GM18951 (cell line): ENCODE data around the gene KREMEN1.

Source experiments
- POLR2A ChIP-seq: IDR thresholded peaks from 4 replicates; pipeline ENCODE4 v1.6.1; 2011; ENCODE audit warnings: mild to moderate bottlenecking; ENCODE audit not compliant: insufficient read length, insufficient read depth; ENCODE audit errors: extremely low read depth
- in situ Hi-C: fragments of 300-500 bp; cut with MboI; formaldehyde crosslinking; loops from one replicate; pipeline ENCODE4 v1.12.0; 2022; ENCODE audit warnings: low sequenced_read_pairs, mixed read lengths, inconsistent platforms; ENCODE audit not compliant: unreplicated experiment

KREMEN1 gene

DNA sequence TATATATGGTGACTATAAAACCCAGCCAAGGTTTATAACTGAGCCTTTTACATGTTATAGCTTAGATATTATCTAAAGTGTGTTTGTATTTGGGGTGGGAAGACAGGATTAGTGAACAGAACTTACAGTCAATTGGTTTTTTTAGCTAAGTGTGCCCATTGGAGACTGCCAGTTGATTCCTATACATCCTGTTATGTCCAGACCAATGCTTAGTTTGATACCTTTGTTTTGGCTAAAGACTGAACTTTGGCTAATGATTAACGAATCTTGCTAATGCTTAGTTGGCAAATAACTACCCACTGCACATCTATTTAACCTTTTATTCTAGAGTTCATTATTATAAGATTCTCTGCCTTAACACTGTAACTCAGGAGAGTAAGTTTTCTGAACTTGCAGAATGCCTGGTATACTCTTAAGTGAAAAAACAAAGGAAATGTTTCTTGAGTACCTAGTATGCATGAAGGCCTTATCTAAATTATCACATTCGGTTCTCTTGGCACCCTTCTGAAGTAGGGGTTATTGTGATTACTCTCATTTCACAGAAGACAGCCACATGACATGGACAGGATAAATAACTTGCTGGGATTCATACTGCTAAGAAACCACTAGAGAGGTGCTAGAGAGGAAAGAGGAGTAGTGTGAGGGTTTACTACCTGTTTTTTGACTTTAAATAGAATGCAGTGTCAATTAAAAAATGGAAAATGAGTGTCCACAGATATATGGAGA lies 54.0 kb downstream of the KREMEN1 start:
- in situ Hi-C loops = no loop called here
- no peak for TF ChIP-seq POLR2A

DNA sequence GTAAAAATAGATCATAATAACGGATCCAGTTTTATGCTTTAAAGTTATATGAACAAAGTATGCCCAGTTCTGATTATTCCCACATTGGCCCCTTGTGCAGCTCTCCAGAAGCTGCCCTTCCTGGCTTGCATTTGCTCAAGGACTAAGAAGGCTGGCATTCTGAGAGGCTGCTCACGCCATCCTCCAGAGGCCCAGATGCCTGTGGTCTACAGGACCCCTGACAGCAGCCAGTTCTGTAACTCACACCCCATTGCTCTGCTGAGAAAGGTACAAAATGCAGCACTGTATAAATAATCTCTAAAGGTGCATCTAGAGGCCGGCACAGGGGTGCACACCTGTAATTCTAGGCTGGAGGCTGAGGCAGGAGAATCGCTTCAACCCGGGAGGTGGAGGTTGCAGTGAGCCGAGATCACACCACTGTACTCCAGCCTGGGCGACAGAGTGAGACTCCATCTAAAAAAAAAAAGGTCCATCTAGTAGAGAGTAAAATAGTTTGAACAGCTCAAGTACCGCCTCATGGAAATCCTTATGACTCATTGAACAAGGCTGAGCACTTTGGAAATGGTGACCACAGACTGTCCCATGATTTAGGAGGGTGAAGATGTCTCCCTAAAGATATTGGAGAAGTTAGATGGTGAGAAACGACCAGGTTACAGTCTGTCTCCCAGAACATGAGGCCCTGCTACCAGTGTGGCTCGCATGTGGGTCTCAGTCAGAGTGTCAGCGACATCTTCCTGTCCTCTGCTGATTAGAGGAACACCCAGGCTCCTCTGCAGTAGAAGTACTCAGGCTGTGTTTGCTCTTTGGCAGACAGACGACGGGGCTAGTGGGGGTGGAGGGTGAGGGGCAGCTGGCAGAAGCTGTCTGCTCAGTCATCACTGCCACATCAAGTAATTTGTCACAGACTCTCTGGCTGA lies 56.3 kb downstream of the KREMEN1 start:
- no peak for TF ChIP-seq POLR2A
- in situ Hi-C loops = no loop called here

DNA sequence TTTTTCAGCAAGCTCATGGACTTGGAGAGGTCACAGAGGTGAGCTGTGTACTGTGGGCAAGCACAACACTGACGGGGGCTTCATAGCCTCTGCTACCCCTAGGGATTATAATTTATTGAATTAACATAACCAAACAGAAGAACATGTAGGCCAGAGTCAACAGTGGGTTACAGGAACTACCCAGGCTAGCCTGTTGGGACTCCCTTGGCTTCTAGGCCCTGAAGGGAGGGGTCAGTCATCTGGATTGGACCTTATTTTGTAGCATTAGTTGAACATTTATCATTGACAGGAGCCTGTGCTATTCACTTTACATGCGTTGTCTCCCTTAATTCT lies 56.9 kb downstream of the KREMEN1 start:
- in situ Hi-C loops = no loop called here

DNA sequence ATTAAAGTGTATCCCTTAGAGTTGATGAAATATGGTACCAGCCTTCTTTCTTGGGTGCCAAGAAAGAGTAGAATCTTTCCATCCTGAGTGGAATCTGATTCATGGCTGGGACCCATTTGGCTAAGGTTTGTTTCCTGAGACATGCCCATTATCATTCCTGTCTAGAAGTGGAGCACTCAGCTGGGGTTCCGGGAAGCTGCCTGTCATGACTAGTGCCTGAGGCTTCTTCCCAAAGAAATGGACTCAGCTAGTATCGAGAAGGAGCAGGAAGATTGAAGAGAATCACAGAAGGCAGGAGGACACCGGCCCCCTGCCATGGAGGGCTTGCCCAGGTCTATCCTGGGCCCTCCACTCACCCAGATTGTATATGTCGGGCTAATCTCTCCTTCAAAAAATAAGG lies 57.6 kb downstream of the KREMEN1 start:
- TF ChIP-seq POLR2A = no peak
- in situ Hi-C loops = no loop called here

More for the DNA sequence above, 56.9 kb downstream of the KREMEN1 start:
- no peak for TF ChIP-seq POLR2A

DNA sequence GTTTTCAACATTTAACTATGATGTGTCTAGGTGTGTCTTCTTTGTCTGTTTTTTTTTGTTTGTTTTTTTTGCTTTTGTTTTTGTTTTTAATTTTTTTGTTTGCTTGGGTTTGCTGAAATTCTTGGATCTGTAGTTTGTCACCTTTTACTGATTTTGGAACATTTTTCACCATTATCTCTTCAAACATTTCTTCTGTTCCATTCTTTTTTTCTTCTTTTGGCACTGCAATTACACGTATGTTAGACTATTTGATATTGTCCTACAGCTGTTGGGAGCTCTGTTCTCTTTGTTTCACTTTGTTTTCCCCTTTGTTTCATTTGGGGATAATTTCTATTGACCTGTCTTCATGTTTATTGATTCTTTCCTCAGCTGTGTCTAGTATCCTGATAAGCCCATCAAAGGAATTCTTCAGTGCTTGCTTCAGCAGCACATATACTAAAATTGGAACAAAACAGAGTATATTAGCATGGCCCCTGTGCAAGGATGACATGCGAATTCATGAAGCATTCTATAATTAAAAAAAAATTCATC lies 60.8 kb downstream of the KREMEN1 start:
- in situ Hi-C loops = no loop called here
- TF ChIP-seq POLR2A = no peak

DNA sequence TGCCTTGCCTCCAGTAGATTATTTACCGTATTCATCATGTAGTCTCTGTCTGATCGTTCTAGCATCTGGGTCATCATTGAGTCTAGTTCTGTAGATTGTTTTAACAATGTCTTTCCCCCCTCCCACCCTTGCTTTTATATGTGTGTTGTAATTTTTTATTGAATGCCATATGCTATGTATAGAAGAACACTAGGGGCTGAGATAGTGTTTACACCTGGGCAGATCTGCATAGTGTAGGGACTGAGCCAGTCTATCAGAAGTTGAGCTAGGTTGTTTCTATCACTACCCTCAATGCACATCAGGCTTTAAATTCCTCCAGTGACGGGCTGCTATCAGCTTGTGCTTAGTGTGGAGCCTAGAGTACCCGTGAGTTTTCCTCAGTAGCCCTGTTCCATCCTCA lies 61.6 kb downstream of the KREMEN1 start:
- TF ChIP-seq POLR2A = no peak
- in situ Hi-C loops = no loop called here

DNA sequence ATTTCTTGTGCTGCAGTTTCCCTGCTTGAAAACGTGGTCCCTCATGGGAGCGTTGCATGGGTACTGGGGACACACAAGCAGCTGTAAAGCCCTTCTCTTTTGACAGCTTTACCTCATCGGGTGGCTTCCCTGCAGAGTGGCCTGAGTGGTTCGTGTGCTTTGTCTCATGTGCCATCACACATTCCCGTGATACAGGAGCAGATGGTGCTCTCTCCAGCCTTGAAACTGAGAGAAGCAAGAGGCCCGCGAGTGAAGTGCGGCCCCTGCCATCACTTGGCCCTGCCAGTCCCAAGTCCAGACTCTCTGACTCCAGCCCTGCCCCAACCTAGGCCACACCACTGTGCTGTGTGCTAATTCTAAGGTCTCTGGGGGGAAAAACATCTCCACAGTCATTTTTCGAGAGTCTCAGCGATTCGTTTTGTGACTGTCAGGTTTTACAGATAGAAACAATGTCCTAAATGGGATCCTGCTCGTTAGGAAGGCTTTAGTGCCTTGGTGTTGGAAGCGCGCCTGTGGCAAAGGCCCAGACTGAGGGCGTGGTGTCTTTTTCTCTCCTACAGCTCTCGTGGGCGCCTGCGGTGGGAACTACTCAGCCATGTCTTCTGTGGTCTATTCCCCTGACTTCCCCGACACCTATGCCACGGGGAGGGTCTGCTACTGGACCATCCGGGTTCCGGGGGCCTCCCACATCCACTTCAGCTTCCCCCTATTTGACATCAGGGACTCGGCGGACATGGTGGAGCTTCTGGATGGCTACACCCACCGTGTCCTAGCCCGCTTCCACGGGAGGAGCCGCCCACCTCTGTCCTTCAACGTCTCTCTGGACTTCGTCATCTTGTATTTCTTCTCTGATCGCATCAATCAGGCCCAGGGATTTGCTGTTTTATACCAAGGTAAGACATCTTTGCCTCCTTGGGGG lies 64.2 kb downstream of the KREMEN1 start:
- in situ Hi-C loops = no loop called here

DNA sequence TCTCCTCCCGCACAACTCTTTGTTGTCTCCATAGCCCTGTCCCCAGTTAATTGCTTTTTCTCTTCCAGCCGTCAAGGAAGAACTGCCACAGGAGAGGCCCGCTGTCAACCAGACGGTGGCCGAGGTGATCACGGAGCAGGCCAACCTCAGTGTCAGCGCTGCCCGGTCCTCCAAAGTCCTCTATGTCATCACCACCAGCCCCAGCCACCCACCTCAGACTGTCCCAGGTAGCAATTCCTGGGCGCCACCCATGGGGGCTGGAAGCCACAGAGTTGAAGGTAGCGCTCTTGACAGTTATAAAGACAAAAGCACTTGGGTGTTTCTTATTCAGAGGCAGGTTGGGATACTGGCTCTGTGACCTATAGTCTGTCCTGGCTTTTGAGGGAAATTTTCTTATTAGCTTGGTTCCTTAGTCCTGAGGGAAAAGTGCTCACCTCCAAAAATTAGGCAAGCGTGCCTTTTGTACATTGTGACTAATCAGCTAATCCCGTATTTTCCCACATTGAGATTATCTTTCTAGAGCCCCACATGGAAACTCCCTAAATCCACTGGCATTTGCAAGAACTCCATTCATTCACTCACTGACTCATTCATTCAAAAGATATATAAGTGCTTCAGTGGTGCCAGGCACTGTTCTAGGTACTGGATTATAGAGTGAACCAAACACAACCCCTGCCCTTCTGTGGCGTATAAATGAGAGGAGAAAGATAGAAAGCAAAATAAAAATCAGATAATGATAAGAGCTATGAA lies 65.9 kb downstream of the KREMEN1 start:
- TF ChIP-seq POLR2A = no peak
- in situ Hi-C loops = no loop called here

More for the DNA sequence above, 64.2 kb downstream of the KREMEN1 start:
- no peak for TF ChIP-seq POLR2A

DNA sequence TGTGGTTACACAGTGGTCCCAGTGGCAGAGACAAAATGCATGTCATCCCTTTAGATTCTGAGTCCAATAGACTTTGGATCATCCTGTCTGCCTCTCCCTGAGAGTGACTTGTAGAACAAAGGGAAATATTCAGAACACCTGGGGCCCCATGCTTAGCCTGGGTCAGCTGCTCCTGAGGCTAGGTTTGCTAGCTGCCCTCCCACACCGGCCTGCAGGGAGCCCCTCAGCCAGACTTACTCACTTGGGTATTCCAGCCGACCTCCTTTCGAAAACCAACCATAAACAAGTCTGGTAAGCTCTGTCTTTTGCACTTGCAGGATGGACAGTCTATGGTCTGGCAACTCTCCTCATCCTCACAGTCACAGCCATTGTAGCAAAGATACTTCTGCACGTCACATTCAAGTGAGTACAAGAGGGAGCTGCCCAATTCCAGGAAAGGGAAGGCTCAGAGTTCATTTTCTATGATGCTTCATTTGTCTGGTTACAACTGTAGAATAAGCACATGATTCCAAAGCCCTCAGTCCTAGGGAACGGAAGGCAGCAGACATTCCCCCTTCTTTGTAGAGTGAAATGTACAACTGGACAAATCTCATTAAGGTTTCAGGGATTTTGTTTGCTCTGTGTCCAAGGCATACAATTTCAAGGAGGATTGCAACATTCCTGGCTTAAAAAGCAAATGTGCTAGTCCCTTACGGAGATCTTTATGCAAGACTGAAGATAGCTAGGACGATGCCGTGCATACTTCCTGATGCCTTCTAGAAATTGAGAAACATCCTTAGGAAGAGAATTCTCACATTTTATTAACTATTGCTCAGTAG lies 67.3 kb downstream of the KREMEN1 start:
- in situ Hi-C loops = no loop called here
- TF ChIP-seq POLR2A = no peak

DNA sequence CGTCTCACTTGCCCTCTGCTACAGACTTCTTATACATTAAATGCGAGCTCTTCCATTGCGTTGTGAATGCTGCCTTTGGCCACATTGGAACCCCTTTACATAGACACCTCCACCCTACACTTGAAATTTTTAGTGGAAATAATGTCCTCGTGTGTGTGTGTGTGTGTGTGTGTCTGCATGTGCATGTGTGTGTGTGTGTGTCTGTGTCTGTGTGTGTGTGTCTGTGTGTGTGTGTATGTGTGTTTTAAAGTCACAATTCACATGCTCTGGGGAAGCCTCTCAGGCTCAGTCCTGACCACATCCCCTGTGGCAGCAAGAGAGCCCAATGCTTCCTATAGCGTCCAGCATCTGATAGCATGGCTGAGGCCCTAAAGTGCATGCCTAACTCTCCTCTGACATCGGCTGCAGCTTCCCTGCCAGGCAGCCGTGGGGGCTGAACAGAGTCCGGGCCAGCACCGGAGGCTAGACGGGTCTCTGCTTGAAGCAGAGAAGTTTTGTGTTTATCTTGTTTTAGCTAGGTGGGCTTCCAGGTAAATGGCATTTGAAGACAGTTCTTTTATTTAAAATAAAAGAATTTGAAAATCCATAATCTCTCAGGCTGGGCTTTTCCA lies 68.3 kb downstream of the KREMEN1 start:
- in situ Hi-C loops = no loop called here

DNA sequence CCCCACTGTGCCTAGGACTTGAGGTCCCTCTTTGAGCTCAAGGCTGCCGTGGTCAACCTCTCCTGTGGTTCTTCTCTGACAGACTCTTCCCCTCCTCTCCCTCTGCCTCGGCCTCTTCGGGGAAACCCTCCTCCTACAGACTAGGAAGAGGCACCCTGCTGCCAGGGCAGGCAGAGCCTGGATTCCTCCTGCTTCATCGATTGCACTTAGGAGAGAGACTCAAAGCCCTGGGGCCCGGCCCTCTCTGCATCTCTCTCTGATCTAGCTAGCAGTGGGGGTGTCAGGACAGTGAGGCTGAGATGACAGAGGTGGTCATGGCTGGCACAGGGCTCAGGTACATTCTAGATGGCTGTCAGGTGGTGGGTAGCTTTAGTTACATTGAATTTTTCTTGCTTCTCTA lies 69.3 kb downstream of the KREMEN1 start:
- in situ Hi-C loops = no loop called here
- no peak for TF ChIP-seq POLR2A

More for the DNA sequence above, 68.3 kb downstream of the KREMEN1 start:
- no peak for TF ChIP-seq POLR2A
